ENCODE measurements around the gene FADS1.

The FADS1 gene

DNA sequence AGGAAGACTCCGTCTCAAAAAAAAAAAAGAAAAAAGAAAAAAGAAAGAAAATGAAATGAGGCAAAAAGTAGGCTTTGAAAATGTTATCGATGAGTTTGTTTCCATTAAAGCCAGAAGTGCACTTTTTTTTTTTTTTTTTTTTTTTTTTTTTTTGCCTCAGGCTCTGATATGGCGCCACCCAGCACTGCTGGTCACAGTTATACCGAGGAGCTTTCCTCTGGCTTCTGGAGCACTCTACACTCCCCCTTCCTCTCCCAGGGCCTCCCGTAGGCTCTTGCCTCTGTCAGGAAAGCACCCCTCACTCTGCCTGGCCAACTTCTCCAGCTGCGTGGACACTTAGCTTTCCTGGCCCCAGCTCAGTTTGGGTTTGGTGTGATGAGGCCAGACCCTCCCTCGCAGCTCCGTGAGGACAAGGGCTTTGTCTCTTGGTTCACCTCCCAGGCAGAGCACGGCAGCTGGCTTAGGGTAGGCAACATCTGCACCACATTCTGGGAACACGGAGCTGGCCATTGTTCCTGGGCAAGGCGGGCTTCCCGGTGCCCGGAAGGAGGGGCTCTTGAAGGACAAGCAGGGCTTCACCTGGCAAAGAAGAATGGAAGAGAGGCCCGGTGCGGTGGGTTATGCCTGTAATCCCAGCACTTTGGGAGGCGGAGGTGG is 28.2 kb upstream of the FADS1 start:
- DNase-seq, result no peak

DNA sequence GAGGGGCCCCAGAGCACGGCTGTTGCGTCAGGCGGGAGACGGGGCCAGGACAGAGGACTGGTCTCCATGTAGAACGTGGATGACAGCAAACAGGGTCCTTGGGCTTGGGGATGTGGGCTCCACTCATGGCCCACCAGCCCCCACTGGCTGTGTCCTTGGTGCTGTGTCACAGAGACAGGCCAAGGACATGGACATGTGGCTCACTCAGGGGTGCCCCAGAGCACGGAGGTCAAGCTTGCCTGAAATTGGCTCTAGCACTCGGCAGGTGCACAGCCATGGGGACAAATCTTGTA is 25.7 kb upstream of the FADS1 start:
- no peak for DNase-seq

DNA sequence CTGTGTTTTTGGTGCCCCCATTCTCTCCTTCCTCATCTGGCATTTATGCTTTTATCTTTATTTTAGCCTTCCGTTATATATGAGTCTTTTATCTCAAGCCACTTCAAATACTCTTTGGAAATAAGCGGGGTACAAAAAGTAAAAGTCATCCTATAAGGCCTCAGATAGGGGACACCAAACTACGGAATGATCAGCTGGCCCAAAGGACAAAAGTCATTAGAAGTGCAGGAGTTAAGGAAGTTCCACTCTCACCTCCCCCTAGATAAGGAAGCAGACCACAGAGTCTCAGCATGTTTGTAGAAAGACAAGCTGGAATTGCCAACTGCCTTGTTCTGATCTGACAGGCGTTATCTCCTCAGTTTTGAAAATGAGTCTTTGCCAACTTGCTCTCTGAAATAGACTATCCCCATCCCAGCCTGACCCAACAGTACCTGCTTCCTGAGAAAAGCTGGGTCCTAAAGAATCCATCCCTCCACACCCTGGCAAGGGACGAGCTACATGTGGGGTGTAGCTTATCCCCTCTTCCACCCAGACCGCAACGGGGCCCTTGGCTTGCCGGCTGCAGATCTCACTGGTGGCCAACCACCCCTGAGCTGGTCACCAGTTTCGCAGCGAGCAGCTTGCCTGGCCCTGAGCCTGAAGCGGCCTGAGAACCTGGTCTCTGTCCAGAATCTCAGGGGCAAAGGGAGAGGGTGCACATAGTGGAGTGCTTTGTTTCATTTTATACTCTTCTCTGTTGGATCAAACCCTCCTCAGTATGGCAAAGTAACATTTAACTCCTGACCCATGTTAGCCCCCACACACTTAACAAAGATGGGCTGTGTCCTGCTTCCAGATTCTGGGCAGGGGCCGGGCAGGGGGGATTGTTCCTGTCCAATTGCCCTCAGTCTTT is 25.1 kb upstream of the FADS1 start:
- no peak for DNase-seq

DNA sequence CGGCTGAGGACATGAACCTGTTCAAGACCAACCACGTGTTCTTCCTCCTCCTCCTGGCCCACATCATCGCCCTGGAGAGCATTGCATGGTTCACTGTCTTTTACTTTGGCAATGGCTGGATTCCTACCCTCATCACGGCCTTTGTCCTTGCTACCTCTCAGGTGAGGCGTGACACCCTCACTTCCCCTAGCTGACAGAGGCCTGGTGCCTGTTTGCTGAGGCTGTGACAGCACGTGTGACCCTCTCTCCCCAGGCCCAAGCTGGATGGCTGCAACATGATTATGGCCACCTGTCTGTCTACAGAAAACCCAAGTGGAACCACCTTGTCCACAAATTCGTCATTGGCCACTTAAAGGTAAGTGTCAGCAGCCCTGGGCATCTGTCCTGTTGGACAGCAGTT is 23.6 kb upstream of the FADS1 start:
- no peak for DNase-seq

DNA sequence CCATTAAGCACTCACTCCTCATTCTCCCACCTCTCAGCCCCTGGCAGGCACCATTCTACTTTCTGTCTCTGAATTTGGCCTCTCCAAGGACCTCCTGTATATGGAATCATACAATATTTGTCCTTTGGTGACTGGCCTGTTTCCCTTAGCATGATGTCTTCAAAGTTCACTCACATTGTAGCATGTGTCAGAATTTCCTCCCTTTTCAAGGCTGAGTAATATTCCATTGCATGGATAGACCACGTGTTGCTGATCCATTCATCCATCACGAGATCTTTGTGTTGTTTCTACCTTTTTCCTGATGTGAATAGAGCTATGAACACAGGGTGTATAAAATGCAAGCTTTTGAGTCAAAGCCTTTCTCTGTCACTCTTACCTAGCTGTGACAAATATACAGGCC is 22.9 kb upstream of the FADS1 start:
- DNase-seq, result no peak

DNA sequence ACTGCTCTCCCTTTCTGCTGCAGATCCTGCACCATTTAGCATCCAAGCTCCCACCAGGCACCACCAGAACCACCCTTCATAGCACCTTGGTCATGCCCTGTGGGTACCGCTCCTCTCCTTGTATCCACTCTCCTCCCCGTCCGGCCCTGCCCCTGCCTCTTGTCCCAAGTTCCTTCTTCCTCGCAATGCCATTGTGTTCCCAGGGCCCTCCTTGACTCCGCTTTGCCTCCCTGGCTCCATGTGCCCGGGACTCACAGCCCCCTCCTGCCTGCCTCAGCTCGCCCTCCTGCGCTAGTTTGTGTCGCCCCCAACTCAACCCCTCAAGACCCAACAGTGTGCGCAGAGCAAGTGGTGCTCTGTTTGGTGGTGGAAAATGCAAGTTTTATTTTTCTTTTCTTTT is 22.1 kb upstream of the FADS1 start:
- no peak for DNase-seq

DNA sequence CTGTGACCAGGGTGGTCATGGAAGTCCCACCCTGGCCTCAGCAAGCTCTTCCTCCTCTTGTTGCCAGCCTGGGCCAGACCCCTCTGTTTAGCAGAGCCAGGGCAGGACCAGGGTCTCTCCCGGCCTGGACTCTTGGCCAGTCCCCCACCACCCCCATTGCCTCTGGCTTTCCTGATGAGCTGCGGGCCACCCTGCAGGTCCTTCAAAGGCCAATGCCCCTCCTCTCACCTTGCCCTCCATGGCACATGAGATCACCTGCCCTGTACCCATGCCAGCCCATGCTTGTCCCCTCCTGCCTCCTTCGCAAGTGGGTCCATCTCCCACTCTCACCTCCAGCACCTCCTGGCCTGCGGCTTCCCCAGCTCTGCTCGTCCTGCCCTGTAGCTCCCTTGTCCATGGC is 21.7 kb upstream of the FADS1 start:
- no peak for DNase-seq

DNA sequence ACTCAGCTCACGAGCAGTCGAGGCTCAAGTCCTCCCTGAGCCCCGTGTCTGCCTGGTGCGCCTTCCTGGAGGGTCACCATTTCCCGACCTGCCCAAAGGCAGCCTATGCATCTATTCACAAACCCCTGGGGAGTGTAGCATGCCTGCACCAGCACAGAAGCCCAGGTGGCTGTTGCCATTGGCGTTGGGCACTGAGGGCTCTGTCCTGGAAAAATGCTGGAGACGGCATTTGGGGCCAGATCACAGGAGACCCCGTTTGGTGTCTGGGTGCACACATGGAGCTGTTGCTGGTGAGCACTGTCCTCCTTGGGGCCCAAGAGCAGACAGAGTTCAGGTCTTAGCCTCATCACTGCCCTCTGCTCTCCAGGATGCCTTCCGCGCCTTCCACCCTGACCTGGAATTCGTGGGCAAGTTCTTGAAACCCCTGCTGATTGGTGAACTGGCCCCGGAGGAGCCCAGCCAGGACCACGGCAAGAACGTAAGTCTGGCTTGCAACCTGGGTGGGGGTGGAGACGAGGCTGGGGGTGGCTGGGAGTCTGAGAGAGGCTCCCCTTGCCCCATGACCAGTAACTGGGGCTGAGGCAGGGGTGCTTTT is 20.7 kb upstream of the FADS1 start:
- no peak for DNase-seq

DNA sequence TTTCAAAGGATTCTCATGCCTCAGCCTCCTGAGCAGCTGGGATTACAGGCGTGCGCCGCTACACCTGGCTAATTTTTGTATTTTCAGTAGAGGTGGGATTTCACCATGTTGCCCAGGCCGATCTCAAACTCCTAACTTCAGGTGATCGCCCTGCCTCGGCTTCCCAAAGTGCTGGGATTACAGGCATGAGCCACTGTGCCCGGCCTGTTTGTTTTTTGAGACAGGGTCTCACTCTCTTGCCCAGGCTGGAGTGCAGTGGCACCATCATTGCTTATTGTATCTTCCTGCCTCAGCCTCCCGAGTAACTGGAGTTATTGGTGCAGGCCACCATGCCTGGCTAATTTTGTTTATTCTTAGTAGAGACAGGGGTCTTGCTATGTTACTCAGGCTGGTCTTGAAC is 19.4 kb upstream of the FADS1 start:
- no peak for DNase-seq

DNA sequence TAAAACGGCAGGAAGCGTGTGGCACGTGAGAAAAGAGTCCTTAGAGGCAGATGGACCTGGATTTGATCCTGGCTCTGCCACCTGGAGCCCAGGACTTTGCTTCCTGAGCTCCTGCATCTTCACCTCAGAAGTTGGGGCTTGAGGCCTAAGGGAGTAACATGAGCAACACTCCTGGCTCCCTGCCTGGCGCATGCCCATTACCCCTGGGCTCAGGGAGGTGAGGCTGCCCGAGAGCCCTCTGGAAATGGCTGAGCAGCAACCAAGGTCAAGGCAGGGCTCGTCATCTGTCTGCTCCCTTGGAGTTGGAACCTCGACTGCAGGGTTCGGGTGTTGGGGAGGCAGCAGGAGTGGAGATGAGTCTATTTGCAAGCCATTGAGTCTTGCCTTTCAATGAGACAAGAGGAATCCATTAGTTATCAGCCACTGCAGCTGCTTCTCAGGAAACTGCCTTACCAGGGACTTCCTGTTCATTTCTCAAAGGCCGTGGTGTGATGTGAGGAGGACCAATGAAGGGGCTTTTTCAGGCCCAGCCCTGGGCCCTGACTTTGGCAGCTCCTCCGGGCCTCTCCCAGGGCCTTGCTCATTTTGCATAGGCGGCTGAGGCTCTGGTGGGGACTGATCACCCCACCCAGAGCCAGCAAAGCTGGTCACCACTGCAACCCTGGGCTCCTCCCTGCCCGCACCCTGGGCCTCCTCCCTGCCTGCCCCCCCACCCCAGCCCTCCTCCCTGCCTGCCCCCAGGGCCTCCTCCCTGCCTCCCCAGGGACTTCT is 17.7 kb upstream of the FADS1 start:
- peak; percentile 70 for DNase-seq

DNA sequence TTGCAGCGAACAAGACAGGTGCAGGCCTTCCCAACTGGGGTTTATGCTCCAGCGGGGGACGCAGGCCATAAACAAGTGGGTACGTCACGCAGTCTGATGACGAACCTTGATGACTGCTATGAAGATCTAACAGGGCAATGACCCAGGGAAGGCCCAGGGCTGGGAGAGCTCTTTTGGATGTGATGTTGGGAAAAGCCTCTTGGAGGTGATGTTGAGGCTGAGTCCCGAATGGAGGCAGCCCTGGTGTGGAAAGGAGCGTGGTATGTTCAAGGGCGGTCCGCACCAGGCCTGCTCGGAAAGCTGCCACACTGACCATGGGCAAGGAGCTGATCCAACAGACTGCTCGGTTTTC is 17.1 kb upstream of the FADS1 start:
- no peak for DNase-seq

DNA sequence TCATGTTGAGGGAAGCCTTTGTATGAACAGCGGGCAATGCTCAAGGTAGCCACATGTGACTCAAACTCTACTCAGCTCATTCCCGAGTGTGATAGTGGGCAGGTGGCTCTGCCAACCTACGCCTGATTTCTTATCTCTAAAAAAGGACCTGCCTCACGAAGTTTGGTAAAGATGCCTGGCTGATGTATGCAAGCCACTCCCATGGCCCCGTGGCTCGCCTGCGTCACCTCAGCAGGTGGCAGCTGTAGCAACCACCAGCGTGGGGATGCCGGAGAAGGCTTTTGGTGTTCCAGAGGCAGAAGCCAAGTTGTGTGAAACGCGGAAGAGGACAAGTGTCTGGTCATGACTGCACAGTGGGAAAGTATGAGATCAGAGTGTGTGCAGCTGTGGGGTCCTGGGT is 16.7 kb upstream of the FADS1 start:
- DNase-seq, result no peak

DNA sequence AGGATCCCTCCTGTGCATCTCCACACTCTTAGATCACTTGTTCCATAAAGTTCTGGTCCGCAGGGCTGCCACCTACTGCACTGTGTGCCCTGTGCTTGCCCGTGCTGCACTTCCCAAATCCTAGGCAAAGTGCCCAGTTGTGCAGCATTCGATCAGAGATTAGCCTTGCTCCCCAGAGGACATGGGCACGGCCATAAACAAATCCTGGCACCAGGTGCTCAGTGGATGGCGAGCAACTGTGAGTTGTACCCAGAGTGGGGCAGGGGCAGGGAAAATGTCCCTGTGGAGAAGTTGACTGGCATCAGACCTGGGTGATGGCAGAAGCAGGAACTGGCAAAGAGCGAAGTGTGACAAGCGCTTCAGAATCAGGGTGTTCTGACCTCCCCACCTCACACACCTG is 16.0 kb upstream of the FADS1 start:
- DNase-seq, result no peak

DNA sequence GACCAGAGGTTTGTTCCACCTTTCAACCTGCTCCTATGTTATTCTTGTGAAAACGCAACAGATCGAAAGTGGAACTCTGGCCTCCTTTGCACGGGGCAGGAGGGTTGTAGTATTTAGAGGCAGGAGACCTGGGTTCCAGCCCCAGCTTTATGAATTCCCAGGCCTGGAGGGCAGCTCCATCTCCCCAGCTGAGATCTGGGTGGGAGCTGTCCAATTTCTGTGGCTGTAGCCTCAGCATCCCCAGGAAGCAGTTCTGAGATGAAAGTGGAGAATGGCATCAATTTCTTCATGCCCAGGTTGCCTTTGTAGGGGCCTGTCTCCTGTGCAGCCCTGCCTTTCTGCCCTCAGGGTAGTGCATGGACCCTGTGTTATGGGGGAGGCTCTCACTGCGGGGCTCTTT is 15.4 kb upstream of the FADS1 start:
- DNase-seq, result no peak

DNA sequence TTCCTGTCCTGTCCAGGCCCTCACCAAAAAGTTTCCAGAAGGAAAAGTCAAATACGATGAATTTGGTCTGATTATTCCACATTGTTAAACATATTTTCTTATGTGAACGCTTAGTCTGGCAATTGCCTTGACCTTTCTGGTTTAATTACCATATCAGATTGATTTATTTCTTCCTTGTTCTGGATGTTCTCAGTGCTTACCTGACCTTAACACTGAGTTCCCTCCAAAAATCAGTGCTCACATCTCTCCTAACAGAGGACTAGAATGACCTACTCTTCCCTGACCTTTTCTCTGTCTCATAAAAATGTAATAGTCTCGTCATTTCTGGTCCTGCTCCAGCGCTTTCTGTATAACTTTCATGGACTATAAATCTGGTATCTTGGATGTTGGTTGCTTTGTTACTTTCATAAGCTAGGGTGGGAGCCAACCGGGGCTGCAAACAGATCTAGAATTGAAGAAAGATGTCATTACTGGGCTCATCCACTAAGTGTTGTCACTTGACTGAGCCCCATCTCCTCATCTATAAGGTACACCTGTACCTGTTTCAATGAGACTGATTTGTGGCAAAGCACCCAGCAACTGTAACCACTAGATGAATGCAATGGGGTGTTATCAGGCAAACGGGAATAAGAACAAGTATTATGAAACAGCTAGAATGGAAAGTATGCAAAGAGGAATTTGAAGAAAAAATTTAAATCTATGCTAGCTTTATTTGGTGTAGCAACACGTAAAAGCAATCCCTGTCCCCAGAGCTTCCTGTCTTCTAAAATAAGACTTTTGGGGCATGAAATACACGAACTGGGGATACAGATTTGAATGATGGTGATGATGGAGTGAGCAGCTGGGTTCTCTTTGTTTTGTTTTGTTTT is 13.7 kb upstream of the FADS1 start:
- peak; percentile 41 for DNase-seq

DNA sequence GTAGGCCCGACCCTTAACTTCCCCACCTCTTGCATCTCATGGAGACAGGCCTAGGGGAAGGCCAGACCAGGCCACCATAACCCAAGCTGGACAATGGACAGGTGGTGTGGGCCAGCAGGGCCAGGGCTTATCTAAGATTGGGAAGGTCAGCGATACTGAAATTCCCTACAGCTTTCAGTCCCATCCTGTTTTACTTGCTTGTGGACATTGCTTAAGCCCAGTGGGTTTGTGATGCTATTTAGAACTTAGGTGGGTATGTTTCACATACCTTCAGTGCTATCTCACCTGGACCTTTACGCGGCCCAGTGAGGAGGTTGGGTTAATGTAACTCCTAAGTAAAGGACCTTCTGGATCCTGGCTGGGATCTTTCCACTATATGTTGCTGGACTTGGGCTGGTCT is 13.0 kb upstream of the FADS1 start:
- DNase-seq, result no peak

DNA sequence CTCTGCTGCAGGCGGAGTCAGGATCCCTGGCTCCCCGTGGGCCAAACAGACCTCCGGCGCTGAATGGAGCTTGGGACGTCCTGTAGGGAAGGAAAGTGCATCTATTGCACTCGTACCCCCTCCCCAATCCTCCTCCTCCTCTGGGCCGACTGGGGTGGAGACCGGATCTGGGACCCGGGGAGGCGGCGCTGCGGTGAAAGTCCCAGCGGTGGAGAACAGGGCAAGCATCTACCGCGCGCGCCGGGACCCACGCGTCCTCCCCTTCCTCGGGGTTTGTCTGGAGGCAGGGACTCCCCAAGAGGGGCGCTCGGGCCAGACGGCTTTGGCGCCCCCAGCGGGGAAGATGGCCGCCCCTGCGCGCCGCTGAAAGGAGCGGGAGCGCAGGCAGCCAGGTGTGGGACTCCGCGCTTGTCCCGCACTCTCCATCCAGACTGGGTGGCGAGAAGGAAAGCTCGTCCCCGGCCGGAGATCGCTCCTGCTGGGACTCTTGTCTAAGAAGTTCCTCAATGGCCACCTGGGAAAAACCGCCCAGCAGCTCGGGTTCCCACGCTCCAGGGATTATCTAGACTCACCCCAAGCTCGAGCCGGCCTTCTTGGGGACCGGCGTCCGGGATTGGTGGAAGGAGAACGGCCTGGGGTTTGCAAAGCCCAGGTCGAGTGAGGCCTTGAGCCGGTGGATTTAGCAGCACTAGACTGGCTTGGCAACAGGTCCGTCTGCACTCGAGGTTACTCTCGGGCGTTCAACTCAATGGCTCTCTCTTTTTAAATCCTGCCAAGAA is 12.0 kb upstream of the FADS1 start:
- DNase-seq, result peak; percentile 36

DNA sequence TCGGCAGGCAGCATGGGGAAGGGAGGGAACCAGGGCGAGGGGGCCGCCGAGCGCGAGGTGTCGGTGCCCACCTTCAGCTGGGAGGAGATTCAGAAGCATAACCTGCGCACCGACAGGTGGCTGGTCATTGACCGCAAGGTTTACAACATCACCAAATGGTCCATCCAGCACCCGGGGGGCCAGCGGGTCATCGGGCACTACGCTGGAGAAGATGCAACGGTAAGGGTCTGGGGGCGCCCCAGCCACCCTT is 11.5 kb upstream of the FADS1 start:
- no peak for DNase-seq

DNA sequence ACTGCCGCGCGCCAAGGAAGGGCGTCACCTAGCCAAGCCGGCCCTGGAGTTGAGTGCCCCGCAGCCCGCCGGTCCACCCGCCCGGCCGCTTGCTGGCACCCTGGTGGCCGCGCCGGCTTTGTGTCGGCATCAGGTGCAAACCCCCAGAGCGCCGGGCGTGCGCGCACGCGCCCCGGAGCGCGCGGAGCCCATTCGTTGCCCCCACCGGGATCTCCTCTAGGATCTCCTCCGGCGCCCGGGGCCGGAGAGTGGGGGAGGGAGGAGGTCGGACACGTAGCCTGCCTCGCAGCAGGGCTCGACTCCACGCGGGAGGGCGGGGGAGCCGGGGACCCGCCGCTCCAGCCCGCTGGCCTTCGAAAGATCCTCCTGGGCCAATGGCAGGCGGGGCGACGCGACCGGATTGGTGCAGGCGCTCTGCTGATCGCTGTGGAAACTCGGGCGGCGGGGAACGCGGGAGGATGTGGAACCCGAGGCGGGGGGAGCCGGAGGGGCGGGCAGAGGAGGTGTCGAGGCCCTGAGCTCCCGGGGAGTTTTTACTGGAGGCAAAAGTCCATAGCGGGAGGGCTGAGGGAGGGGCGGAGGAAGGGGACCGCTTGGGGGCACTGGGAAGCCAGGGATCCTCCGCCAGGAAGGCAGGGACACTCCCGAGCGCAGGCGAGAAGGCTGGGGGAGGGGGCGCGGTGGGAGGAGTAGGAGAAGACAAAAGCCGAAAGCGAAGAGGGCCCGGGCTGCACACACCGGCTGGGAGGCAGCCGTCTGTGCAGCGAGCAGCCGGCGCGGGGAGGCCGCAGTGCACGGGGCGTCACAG is 11.0 kb upstream of the FADS1 start, which contains the start of gene FADS2:
TSS of gene FADS2 (plus strand) at position 730 of the 808 bp plus-strand sequence. CDS start 91 bp downstream, outside the sequence.
- DNase-seq, result peak; percentile 97

DNA sequence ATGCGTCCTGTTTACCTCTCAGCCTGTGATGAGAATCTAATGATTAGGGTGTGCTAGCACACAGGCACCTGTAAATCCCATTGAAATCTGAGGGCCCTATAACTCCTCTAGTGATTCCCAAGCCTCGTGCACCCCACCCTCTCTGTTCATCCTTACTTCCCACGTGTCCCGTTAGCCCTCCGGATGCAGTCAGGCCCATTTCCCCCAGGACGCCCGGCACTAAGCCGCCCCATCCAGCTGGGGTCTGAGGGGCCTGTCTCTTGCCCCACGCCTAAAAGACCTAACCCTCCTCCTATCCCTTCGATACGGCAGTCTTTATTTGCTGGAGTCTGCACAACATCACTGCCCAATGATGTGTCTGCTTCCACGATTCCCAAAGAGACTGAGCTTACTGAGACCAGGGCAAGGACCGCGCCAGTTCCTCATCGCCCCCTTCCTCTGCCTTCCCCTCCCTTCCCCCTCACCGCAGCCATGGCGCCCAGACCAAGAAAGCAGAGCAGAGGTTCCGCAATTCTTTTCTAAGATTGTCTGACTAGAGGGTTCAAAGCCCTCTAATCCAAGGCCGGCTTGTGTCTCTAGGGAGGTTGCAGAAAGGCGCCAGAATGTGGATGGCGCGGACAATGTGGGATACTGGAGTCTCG is 10.2 kb upstream of the FADS1 start:
- no peak for DNase-seq

DNA sequence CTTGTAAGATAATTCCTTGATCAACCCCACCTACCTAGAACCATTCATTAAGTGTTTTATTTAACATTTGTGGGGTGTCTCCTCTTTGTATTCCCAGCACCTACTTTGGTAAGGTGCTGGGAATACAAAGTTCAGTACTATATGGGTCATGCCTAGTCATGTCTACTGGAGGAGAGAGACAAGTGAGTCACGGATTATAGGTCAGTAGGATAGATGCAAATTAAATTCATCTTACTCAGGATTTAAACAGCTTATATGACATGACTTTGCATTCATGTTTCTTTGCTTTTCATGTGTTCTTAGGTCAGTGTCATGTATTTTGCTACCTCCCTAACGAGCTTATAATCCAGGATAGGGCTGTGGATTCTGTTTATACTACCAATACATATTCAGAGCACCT is 3.4 kb upstream of the FADS1 start:
- DNase-seq, result peak; percentile 24
